Measurements from ENCODE around the gene SIMC1.

GRCh38 chr5:176386491-176386890 is 148.3 kb downstream of the SIMC1 start:
- TF ChIP-seq POLR2A (IDR thresholded peaks at IDR 0.05; ENCODE audit: low read length) (no peak), GATA1 (IDR thresholded peaks at IDR 0.05; ENCODE audit: low read depth, low read length) (no peak)
